HCT116 (cell line): ENCODE data around the gene KCNIP3.

ENCODE experiments used
- ATF3 ChIP-seq: IDR thresholded peaks from 2 replicates; pipeline ENCODE4 v1.6.1; 2012
- CTCF ChIP-seq, 3 experiments: fragments of 200-600 bp in 1 of 3; sonication (generic) in 1 of 3; IDR thresholded peaks in 2 of 3; conservative IDR thresholded peaks in 1 of 3; 2 replicates each; pipeline ENCODE4 v1.5.1; 2012 to 2017; ENCODE audit warnings: low read depth in 2 of 3, low read length in 2 of 3, antibody characterized with exemption in 1 of 3, borderline replicate concordance in 1 of 3, control low read depth in 1 of 3, mild to moderate bottlenecking in 1 of 3, mixed read lengths in 1 of 3, mixed run types in 1 of 3, moderate library complexity in 1 of 3; ENCODE audit not compliant: insufficient read depth in 1 of 3
- EGR1 ChIP-seq: IDR thresholded peaks from 2 replicates; pipeline ENCODE4 v1.6.1; 2012; ENCODE audit warnings: low read depth
- EZH2 ChIP-seq: fragments of 200-600 bp; sonication (generic); IDR thresholded peaks from 2 replicates; pipeline ENCODE4 v1.6.1; 2017; ENCODE audit warnings: antibody characterized with exemption, mixed run types
- EZH2phosphoT487 ChIP-seq: fragments of 200-600 bp; IDR thresholded peaks from 2 replicates; pipeline ENCODE4 v1.6.1; 2018; ENCODE audit warnings: antibody characterized with exemption, borderline replicate concordance
- POLR2A ChIP-seq: IDR thresholded peaks from 2 replicates; pipeline ENCODE4 v1.7.0; 2011; ENCODE audit warnings: borderline replicate concordance; ENCODE audit not compliant: insufficient read depth, insufficient read length; ENCODE audit errors: extremely low read depth
- POLR2AphosphoS5 ChIP-seq: IDR thresholded peaks from 2 replicates; pipeline ENCODE4 v1.6.1; 2011; ENCODE audit warnings: mild to moderate bottlenecking, low read depth, low read length, moderate library complexity
- RAD21 ChIP-seq: IDR thresholded peaks from 2 replicates; pipeline ENCODE4 v1.6.1; 2012; ENCODE audit warnings: low read depth, mild to moderate bottlenecking
- REST ChIP-seq: IDR thresholded peaks from 2 replicates; pipeline ENCODE4 v1.6.1; 2012; ENCODE audit warnings: low read depth
- SIN3A ChIP-seq: IDR thresholded peaks from 2 replicates; pipeline ENCODE4 v1.6.1; 2012; ENCODE audit warnings: low read depth
- SRF ChIP-seq: IDR thresholded peaks from 2 replicates; pipeline ENCODE4 v1.6.1; 2012; ENCODE audit warnings: low read depth
- TCF7L2 ChIP-seq: IDR thresholded peaks from 2 replicates; pipeline ENCODE4 v1.7.0; 2011; ENCODE audit warnings: borderline replicate concordance, inconsistent platforms; ENCODE audit not compliant: insufficient read depth, insufficient read length; ENCODE audit errors: extremely low read depth
- ZNF274 ChIP-seq: fragments of 200-500 bp; sonication (Bioruptor generic); IDR thresholded peaks from 2 replicates; pipeline ENCODE4 v1.6.1; 2014; ENCODE audit warnings: mild to moderate bottlenecking, low read depth, low read length, inconsistent platforms

- TF ChIP-seq CTCF (IDR thresholded peaks at IDR 0.05 in 2 of 3, conservative IDR thresholded peaks at IDR 0.05 in 1 of 3; ENCODE audit: borderline replicate concordance in 1 of 3, insufficient read depth in 1 of 3, low read depth in 2 of 3, low read length in 2 of 3): no peak
- TF ChIP-seq EZH2: no peak
- no peak for TF ChIP-seq RAD21
- no peak for TF ChIP-seq EGR1
- no peak for TF ChIP-seq SIN3A
- no peak for TF ChIP-seq EZH2phosphoT487
- TF ChIP-seq SRF: no peak
- no peak for TF ChIP-seq POLR2A
- no peak for TF ChIP-seq REST
- no peak for TF ChIP-seq TCF7L2
- no peak for TF ChIP-seq POLR2AphosphoS5
- no peak for TF ChIP-seq ZNF274
- no peak for TF ChIP-seq ATF3
Measured at GRCh38 chr2:95279435-95280035, 17.6 kb upstream of the KCNIP3 start.
